HL-60/S4 treated with phorbol 12-myristate 13-acetate at 8.2 ng/mL for 4 days and 3 days (cell line): ENCODE results near the gene PLA2G2D.

Experiments used
- in situ Hi-C: fragments of 300-500 bp; cut with MboI; formaldehyde crosslinking; loops from 2 replicates; pipeline ENCODE4 v1.15.0; 2022; ENCODE audit warnings: low sequenced_read_pairs

Gene PLA2G2D

GRCh38 chr1:20090641-20091040, 28.7 kb downstream of the PLA2G2D start:
- in situ Hi-C loops = no loop called here

- in situ Hi-C loops = no loop called here
Measured at GRCh38 chr1:20090119-20090518, 29.2 kb downstream of the PLA2G2D start.

- in situ Hi-C loops = no loop called here
Measured at GRCh38 chr1:20089328-20090077, 29.8 kb downstream of the PLA2G2D start.

GRCh38 chr1:20087668-20088067, 31.7 kb downstream of the PLA2G2D start:
- in situ Hi-C loops = no loop called here

GRCh38 chr1:20086800-20087199, 32.5 kb downstream of the PLA2G2D start:
- in situ Hi-C loops = no loop called here

- in situ Hi-C loops = no loop called here
Measured at GRCh38 chr1:20083178-20083944, 36.0 kb downstream of the PLA2G2D start.

GRCh38 chr1:20082772-20083171, 36.6 kb downstream of the PLA2G2D start:
- in situ Hi-C loops = no loop called here

- in situ Hi-C loops = no loop called here
Measured at GRCh38 chr1:20081353-20081810, 38.0 kb downstream of the PLA2G2D start.

- in situ Hi-C loops = no loop called here
Measured at GRCh38 chr1:20080441-20081352, 38.6 kb downstream of the PLA2G2D start.

GRCh38 chr1:20079661-20080305, 39.6 kb downstream of the PLA2G2D start:
- in situ Hi-C loops = no loop called here

GRCh38 chr1:20078711-20079110, 40.6 kb downstream of the PLA2G2D start:
- in situ Hi-C loops = no loop called here

- in situ Hi-C loops = no loop called here
Measured at GRCh38 chr1:20078171-20078651, 41.1 kb downstream of the PLA2G2D start.

- in situ Hi-C loops = no loop called here
Measured at GRCh38 chr1:20076710-20077461, 42.5 kb downstream of the PLA2G2D start.

GRCh38 chr1:20076223-20076622, 43.1 kb downstream of the PLA2G2D start:
- in situ Hi-C loops = no loop called here

GRCh38 chr1:20075345-20075744, 44.0 kb downstream of the PLA2G2D start:
- in situ Hi-C loops = no loop called here

- in situ Hi-C loops = no loop called here
Measured at GRCh38 chr1:20074725-20075171, 44.6 kb downstream of the PLA2G2D start.

- in situ Hi-C loops = no loop called here
Measured at GRCh38 chr1:20074055-20074724, 45.1 kb downstream of the PLA2G2D start.

GRCh38 chr1:20073256-20073655, 46.1 kb downstream of the PLA2G2D start:
- in situ Hi-C loops = no loop called here

GRCh38 chr1:20072771-20073170, 46.6 kb downstream of the PLA2G2D start:
- in situ Hi-C loops = no loop called here
